ENCODE results near the gene LDB2.

DNA sequence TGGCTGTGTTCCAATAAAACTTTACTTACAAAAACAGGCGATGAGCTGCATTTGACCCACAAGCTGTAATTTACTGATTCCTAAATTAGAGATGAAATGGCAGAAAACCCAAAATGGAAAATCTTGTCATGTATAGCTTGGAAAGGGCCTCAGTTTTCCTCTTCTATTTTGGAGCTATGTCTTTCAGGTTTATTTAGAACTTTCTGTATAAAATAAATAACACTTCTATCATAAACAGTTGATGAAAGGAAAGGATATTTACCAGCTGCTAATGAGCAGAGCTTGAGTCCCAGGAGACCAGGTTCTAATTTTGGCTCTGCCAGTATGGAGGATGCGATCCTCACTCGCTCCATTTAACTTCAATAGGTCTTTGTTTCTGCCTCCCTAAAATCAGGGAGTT lies 213.5 kb downstream of the LDB2 start:
- TF ChIP-seq, protein P1, sequence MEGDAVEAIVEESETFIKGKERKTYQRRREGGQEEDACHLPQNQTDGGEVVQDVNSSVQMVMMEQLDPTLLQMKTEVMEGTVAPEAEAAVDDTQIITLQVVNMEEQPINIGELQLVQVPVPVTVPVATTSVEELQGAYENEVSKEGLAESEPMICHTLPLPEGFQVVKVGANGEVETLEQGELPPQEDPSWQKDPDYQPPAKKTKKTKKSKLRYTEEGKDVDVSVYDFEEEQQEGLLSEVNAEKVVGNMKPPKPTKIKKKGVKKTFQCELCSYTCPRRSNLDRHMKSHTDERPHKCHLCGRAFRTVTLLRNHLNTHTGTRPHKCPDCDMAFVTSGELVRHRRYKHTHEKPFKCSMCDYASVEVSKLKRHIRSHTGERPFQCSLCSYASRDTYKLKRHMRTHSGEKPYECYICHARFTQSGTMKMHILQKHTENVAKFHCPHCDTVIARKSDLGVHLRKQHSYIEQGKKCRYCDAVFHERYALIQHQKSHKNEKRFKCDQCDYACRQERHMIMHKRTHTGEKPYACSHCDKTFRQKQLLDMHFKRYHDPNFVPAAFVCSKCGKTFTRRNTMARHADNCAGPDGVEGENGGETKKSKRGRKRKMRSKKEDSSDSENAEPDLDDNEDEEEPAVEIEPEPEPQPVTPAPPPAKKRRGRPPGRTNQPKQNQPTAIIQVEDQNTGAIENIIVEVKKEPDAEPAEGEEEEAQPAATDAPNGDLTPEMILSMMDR (IDR thresholded peaks at IDR 0.05; ENCODE audit: insufficient read depth, low read depth, low read length), result no peak
- TF ChIP-seq EZH2 (IDR thresholded peaks at IDR 0.05; ENCODE audit: insufficient read depth, low read length), result no peak

Data from astrocyte (in vitro differentiated cells and primary cell).